ENCODE measurements around the gene CYSTM1. TPM values are rescaled to one million over a fixed set of nuclear protein-coding genes. Genes with fewer than 3 reads are reported as not detected.

The CYSTM1 gene
- polyA plus RNA-seq, 1 donor from 2014 or later: 6.6 TPM

GRCh38 chr5:140178086-140178410, 3.1 kb downstream of the CYSTM1 start:
- Histone ChIP-seq H3F3A (ENCODE audit: insufficient read depth, low read length, poor library complexity, severe bottlenecking) (no peaks in the 10 kb centered on the region), H3K27ac (ENCODE audit: low read length) (no peak overlapping the region), H3K9ac (ENCODE audit: low read length) (no peak overlapping the region), H2AFZ (ENCODE audit: low read depth, low read length) (no peak overlapping the region), H3K4me3 (ENCODE audit: low read length) (no peak overlapping the region), H3K9me3 (ENCODE audit: low read length) (no peaks in the 10 kb centered on the region), H3K9me2 (ENCODE audit: insufficient read depth, low read length) (no peaks in the 10 kb centered on the region), H3K79me2 (replicated peaks; ENCODE audit: insufficient read depth, low read length) (no peaks in the 10 kb centered on the region), H4K20me1 (ENCODE audit: insufficient read depth) (no peaks in the 10 kb centered on the region), H3K36me3 (ENCODE audit: insufficient read depth, low read length) (no peaks in the 10 kb centered on the region), H3K27me3 (ENCODE audit: insufficient read depth, low read depth, low read length) (no peaks in the 10 kb centered on the region), H3K4me2 (ENCODE audit: low read length) (no peak overlapping the region)
- TF ChIP-seq REST (IDR thresholded peaks at IDR 0.05; ENCODE audit: borderline replicate concordance) (no peak), TAF1 (IDR thresholded peaks at IDR 0.05; ENCODE audit: low read depth) (no peak), EP300 (conservative IDR thresholded peaks at IDR 0.05; ENCODE audit: poor library complexity, severe bottlenecking) (no peak), POLR2AphosphoS5 (IDR thresholded peaks at IDR 0.05) (no peak)

- Histone ChIP-seq H3F3A (ENCODE audit: insufficient read depth, low read length, poor library complexity, severe bottlenecking) (no peaks in the 10 kb centered on the region), H2AFZ (ENCODE audit: low read depth, low read length) (no peak overlapping the region), H3K9ac (ENCODE audit: low read length) (no peak overlapping the region), H3K9me2 (ENCODE audit: insufficient read depth, low read length) (no peaks in the 10 kb centered on the region), H3K79me2 (replicated peaks; ENCODE audit: insufficient read depth, low read length) (no peaks in the 10 kb centered on the region), H3K27ac (ENCODE audit: low read length) (no peak overlapping the region), H3K4me3 (ENCODE audit: low read length) (no peak overlapping the region), H3K36me3 (ENCODE audit: insufficient read depth, low read length) (no peaks in the 10 kb centered on the region), H3K27me3 (ENCODE audit: insufficient read depth, low read depth, low read length) (no peaks in the 10 kb centered on the region), H3K9me3 (ENCODE audit: low read length) (no peaks in the 10 kb centered on the region), H4K20me1 (ENCODE audit: insufficient read depth) (no peaks in the 10 kb centered on the region), H3K4me2 (ENCODE audit: low read length) (no peak overlapping the region)
- TF ChIP-seq CTCF (IDR thresholded peaks at IDR 0.05; ENCODE audit: poor library complexity, severe bottlenecking) (no peak), EP300 (conservative IDR thresholded peaks at IDR 0.05; ENCODE audit: poor library complexity, severe bottlenecking) (no peak), POLR2AphosphoS5 (IDR thresholded peaks at IDR 0.05) (no peak), MXI1 (conservative IDR thresholded peaks at IDR 0.05; ENCODE audit: poor library complexity, severe bottlenecking) (no peak), TAF1 (IDR thresholded peaks at IDR 0.05; ENCODE audit: low read depth) (no peak), REST (IDR thresholded peaks at IDR 0.05; ENCODE audit: borderline replicate concordance) (no peak), EZH2 (IDR thresholded peaks at IDR 0.05; ENCODE audit: borderline replicate concordance, insufficient read depth, low read length, poor library complexity, severe bottlenecking) (no peak), RAD21 (conservative IDR thresholded peaks at IDR 0.05) (no peak), SMC3 (conservative IDR thresholded peaks at IDR 0.05; ENCODE audit: poor library complexity) (no peak)
These were observed 3.6 kb downstream of the CYSTM1 start for GRCh38 chr5:140178482-140179116.

All from neural cell (in vitro differentiated cells).